ENCODE data around the gene SFTPD.

The SFTPD gene

GRCh38 chr10:79938728-79939406, 10.0 kb downstream of the SFTPD start:
- H3K9me3 ChIP-seq (ENCODE audit: control insufficient read depth, insufficient read depth, low read length) = no peaks in the 10 kb centered on the region
- H3K4me1 ChIP-seq (ENCODE audit: insufficient read depth, low read length) = no peaks in the 10 kb centered on the region
- H3K9ac ChIP-seq (ENCODE audit: low read depth, low read length) = no peak overlapping the region

GRCh38 chr10:79937701-79938151, 11.2 kb downstream of the SFTPD start:
- no peak overlapping the region for H3K9ac ChIP-seq (ENCODE audit: low read depth, low read length)
- H3K36me3 ChIP-seq (ENCODE audit: insufficient read depth, low read length) = no peaks in the 10 kb centered on the region
- H3K4me1 ChIP-seq (ENCODE audit: insufficient read depth, low read length) = no peaks in the 10 kb centered on the region
- H3K9me3 ChIP-seq (ENCODE audit: control insufficient read depth, insufficient read depth, low read length) = no peaks in the 10 kb centered on the region

More at GRCh38 chr10:79938728-79939406, 10.0 kb downstream of the SFTPD start:
- H3K36me3 ChIP-seq (ENCODE audit: insufficient read depth, low read length) = no peaks in the 10 kb centered on the region

- Histone ChIP-seq H3K36me3 (ENCODE audit: insufficient read depth, low read length) (no peaks in the 10 kb centered on the region), H3K9me3 (ENCODE audit: control insufficient read depth, insufficient read depth, low read length) (no peaks in the 10 kb centered on the region), H3K4me1 (ENCODE audit: insufficient read depth, low read length) (no peaks in the 10 kb centered on the region), H3K9ac (ENCODE audit: low read depth, low read length) (no peak overlapping the region)
These were observed 12.0 kb downstream of the SFTPD start for GRCh38 chr10:79936625-79937615.

- Histone ChIP-seq H3K9me3 (ENCODE audit: control insufficient read depth, insufficient read depth, low read length) (no peaks in the 10 kb centered on the region), H3K36me3 (ENCODE audit: insufficient read depth, low read length) (no peaks in the 10 kb centered on the region), H3K9ac (ENCODE audit: low read depth, low read length) (no peak overlapping the region), H3K4me1 (ENCODE audit: insufficient read depth, low read length) (no peaks in the 10 kb centered on the region)
These were observed 14.9 kb downstream of the SFTPD start for GRCh38 chr10:79933961-79934360.

GRCh38 chr10:79932841-79933379, 16.0 kb downstream of the SFTPD start:
- H3K9ac ChIP-seq (ENCODE audit: low read depth, low read length) = no peak overlapping the region
- no peaks in the 10 kb centered on the region for H3K36me3 ChIP-seq (ENCODE audit: insufficient read depth, low read length)
- no peaks in the 10 kb centered on the region for H3K4me1 ChIP-seq (ENCODE audit: insufficient read depth, low read length)
- H3K9me3 ChIP-seq (ENCODE audit: control insufficient read depth, insufficient read depth, low read length) = no peaks in the 10 kb centered on the region

GRCh38 chr10:79932307-79932706, 16.6 kb downstream of the SFTPD start:
- Histone ChIP-seq H3K36me3 (ENCODE audit: insufficient read depth, low read length) (no peaks in the 10 kb centered on the region), H3K9ac (ENCODE audit: low read depth, low read length) (no peak overlapping the region), H3K9me3 (ENCODE audit: control insufficient read depth, insufficient read depth, low read length) (no peaks in the 10 kb centered on the region), H3K4me1 (ENCODE audit: insufficient read depth, low read length) (no peaks in the 10 kb centered on the region)

- Histone ChIP-seq H3K9ac (ENCODE audit: low read depth, low read length) (no peak overlapping the region), H3K4me1 (ENCODE audit: insufficient read depth, low read length) (no peaks in the 10 kb centered on the region), H3K9me3 (ENCODE audit: control insufficient read depth, insufficient read depth, low read length) (no peaks in the 10 kb centered on the region), H3K36me3 (ENCODE audit: insufficient read depth, low read length) (no peaks in the 10 kb centered on the region)
These were observed 18.2 kb downstream of the SFTPD start for GRCh38 chr10:79930751-79931150.

- no peaks in the 10 kb centered on the region for H3K4me1 ChIP-seq (ENCODE audit: insufficient read depth, low read length)
- H3K9me3 ChIP-seq (ENCODE audit: control insufficient read depth, insufficient read depth, low read length) = no peaks in the 10 kb centered on the region
- no peak overlapping the region for H3K9ac ChIP-seq (ENCODE audit: low read depth, low read length)
- H3K36me3 ChIP-seq (ENCODE audit: insufficient read depth, low read length) = no peaks in the 10 kb centered on the region
These were observed 18.6 kb downstream of the SFTPD start for GRCh38 chr10:79930267-79930666.

GRCh38 chr10:79929409-79929904, 19.4 kb downstream of the SFTPD start:
- Histone ChIP-seq H3K36me3 (ENCODE audit: insufficient read depth, low read length) (no peaks in the 10 kb centered on the region), H3K9ac (ENCODE audit: low read depth, low read length) (no peak overlapping the region), H3K9me3 (ENCODE audit: control insufficient read depth, insufficient read depth, low read length) (no peaks in the 10 kb centered on the region)

GRCh38 chr10:79928028-79928583, 20.8 kb downstream of the SFTPD start:
- no peaks in the 10 kb centered on the region for H3K4me1 ChIP-seq (ENCODE audit: insufficient read depth, low read length)
- H3K9ac ChIP-seq (ENCODE audit: low read depth, low read length) = no peak overlapping the region
- H3K36me3 ChIP-seq (ENCODE audit: insufficient read depth, low read length) = no peaks in the 10 kb centered on the region
- no peaks in the 10 kb centered on the region for H3K9me3 ChIP-seq (ENCODE audit: control insufficient read depth, insufficient read depth, low read length)

More at GRCh38 chr10:79929409-79929904, 19.4 kb downstream of the SFTPD start:
- no peaks in the 10 kb centered on the region for H3K4me1 ChIP-seq (ENCODE audit: insufficient read depth, low read length)

- no peak overlapping the region for H3K9ac ChIP-seq (ENCODE audit: low read depth, low read length)
- H3K9me3 ChIP-seq (ENCODE audit: control insufficient read depth, insufficient read depth, low read length) = no peaks in the 10 kb centered on the region
- H3K36me3 ChIP-seq (ENCODE audit: insufficient read depth, low read length) = no peaks in the 10 kb centered on the region
- H3K4me1 ChIP-seq (ENCODE audit: insufficient read depth, low read length) = no peaks in the 10 kb centered on the region
These were observed 21.6 kb downstream of the SFTPD start for GRCh38 chr10:79927111-79927828.

GRCh38 chr10:79926037-79926436, 22.9 kb downstream of the SFTPD start:
- Histone ChIP-seq H3K4me1 (ENCODE audit: insufficient read depth, low read length) (no peaks in the 10 kb centered on the region), H3K36me3 (ENCODE audit: insufficient read depth, low read length) (no peaks in the 10 kb centered on the region), H3K9me3 (ENCODE audit: control insufficient read depth, insufficient read depth, low read length) (no peaks in the 10 kb centered on the region), H3K9ac (ENCODE audit: low read depth, low read length) (no peak overlapping the region)

- no peak overlapping the region for H3K9ac ChIP-seq (ENCODE audit: low read depth, low read length)
- no peaks in the 10 kb centered on the region for H3K9me3 ChIP-seq (ENCODE audit: control insufficient read depth, insufficient read depth, low read length)
- H3K36me3 ChIP-seq (ENCODE audit: insufficient read depth, low read length) = no peaks in the 10 kb centered on the region
- no peaks in the 10 kb centered on the region for H3K4me1 ChIP-seq (ENCODE audit: insufficient read depth, low read length)
These were observed 23.3 kb downstream of the SFTPD start for GRCh38 chr10:79925614-79926013.

GRCh38 chr10:79923669-79924068, 25.2 kb downstream of the SFTPD start:
- Histone ChIP-seq H3K9ac (ENCODE audit: low read depth, low read length) (no peak overlapping the region), H3K4me1 (ENCODE audit: insufficient read depth, low read length) (no peaks in the 10 kb centered on the region), H3K9me3 (ENCODE audit: control insufficient read depth, insufficient read depth, low read length) (no peaks in the 10 kb centered on the region), H3K36me3 (ENCODE audit: insufficient read depth, low read length) (no peaks in the 10 kb centered on the region)
